Vagina (tissue), 2 donors: Measurements from ENCODE around the gene R3HDM2. TPM values are rescaled to one million over a fixed set of nuclear protein-coding genes. Genes with fewer than 3 reads are reported as not detected.

Experiments
- DNase-seq, 2 donors: peaks; one replicate each; pipeline ENCODE4 v3.0.0-alpha.2; 2017; ENCODE audit errors: extremely low spot score in 2 of 2
- H3K27ac ChIP-seq: fragments of 200-600 bp; sonication (generic); one replicate; pipeline ENCODE4 v1.5.1; 2019
- H3K27me3 ChIP-seq: fragments of 200-600 bp; sonication (generic); one replicate; pipeline ENCODE4 v1.5.1; 2019
- H3K36me3 ChIP-seq, 2 donors: fragments of 200-600 bp; sonication (generic); one replicate each; pipeline ENCODE4 v1.5.1; 2017 to 2019
- H3K4me1 ChIP-seq: fragments of 200-600 bp; sonication (generic); one replicate; pipeline ENCODE4 v1.5.1; 2019
- H3K4me3 ChIP-seq, 2 donors: fragments of 200-600 bp; sonication (generic); 1 replicate in 1 of 2; 2 replicates in 1 of 2; pipeline ENCODE4 v1.5.1; 2016 to 2019
- H3K9me3 ChIP-seq: fragments of 200-600 bp; sonication (generic); one replicate; pipeline ENCODE4 v1.5.1; 2019
- CTCF ChIP-seq, 3 experiments: fragments of 450-650 bp in 2 of 3; fragments of 200-600 bp in 1 of 3; sonication (generic) in 1 of 3; IDR thresholded peaks; one replicate each; pipeline ENCODE4 v1.5.1; 2017 to 2019; ENCODE audit warnings: antibody characterized with exemption in 3 of 3, mild to moderate bottlenecking in 2 of 3, moderate library complexity in 2 of 3
- POLR2A ChIP-seq, 2 donors: fragments of 450-650 bp; IDR thresholded peaks; one replicate each; pipeline ENCODE4 v1.6.1; 2017; ENCODE audit warnings: antibody characterized with exemption in 2 of 2, mild to moderate bottlenecking in 2 of 2, moderate library complexity in 2 of 2
- POLR2AphosphoS5 ChIP-seq, 2 donors: sonication (generic); formaldehyde crosslinking; IDR thresholded peaks; one replicate each; pipeline ENCODE4 v1.9.0; 2017; ENCODE audit warnings: antibody characterized with exemption in 2 of 2, mild to moderate bottlenecking in 2 of 2, low read depth in 1 of 2; ENCODE audit not compliant: insufficient read depth in 1 of 2
- intact Hi-C: fragments of 100-400 bp; cut with DNase I; formaldehyde crosslinking; loops from one replicate; pipeline ENCODE4 v1.15.1; 2023
- total RNA-seq: library from RNA; depleted of rRNA; stranded (reverse); fragments of >200 nt; gene quantifications from one replicate; pipeline ENCODE4 v1.2.3, GENCODE V29; 2016

R3HDM2 gene
- total RNA-seq, 1 donor from 2014 or later = 44.2 TPM

- Histone ChIP-seq H3K9me3 (no peaks in the 10 kb centered on the region), H3K36me3 (no peaks in the 10 kb centered on the region), H3K4me1 (no peaks in the 10 kb centered on the region), H3K27me3 (no peaks in the 10 kb centered on the region), H3K4me3 (no peak overlapping the region), H3K27ac (no peak overlapping the region)
- DNase-seq = no peak
- intact Hi-C loops = no loop called here
- TF ChIP-seq POLR2AphosphoS5 (IDR thresholded peaks at IDR 0.05; ENCODE audit: insufficient read depth in 1 of 2, low read depth in 1 of 2) (no peak), CTCF (IDR thresholded peaks at IDR 0.05) (no peak), POLR2A (IDR thresholded peaks at IDR 0.05) (no peak)
Observed at GRCh38 chr12:57352166-57352565, 78.7 kb downstream of the R3HDM2 start.

- TF ChIP-seq POLR2AphosphoS5 (IDR thresholded peaks at IDR 0.05; ENCODE audit: insufficient read depth in 1 of 2, low read depth in 1 of 2) (no peak), POLR2A (IDR thresholded peaks at IDR 0.05) (no peak), CTCF (IDR thresholded peaks at IDR 0.05) (no peak)
- no peaks in the 10 kb centered on the region for H3K36me3 ChIP-seq
- H3K27ac ChIP-seq = no peak overlapping the region
- no peaks in the 10 kb centered on the region for H3K4me1 ChIP-seq
- no peaks in the 10 kb centered on the region for H3K9me3 ChIP-seq
- no peak overlapping the region for H3K4me3 ChIP-seq
- intact Hi-C loops = no loop called here
- DNase-seq = no peak
- H3K27me3 ChIP-seq = no peaks in the 10 kb centered on the region
Observed at GRCh38 chr12:57347284-57347683, 83.6 kb downstream of the R3HDM2 start.

GRCh38 chr12:57343703-57344378 lies 87.0 kb downstream of the R3HDM2 start:
- Histone ChIP-seq H3K27ac (no peak overlapping the region), H3K9me3 (no peaks in the 10 kb centered on the region), H3K27me3 (no peaks in the 10 kb centered on the region), H3K36me3 (no peaks in the 10 kb centered on the region), H3K4me3 (no peak overlapping the region), H3K4me1 (no peaks in the 10 kb centered on the region)
- intact Hi-C loops = no loop called here
- no peak for DNase-seq
- TF ChIP-seq POLR2AphosphoS5 (IDR thresholded peaks at IDR 0.05; ENCODE audit: insufficient read depth in 1 of 2, low read depth in 1 of 2) = no peak
- TF ChIP-seq CTCF (IDR thresholded peaks at IDR 0.05) = no peak
- TF ChIP-seq POLR2A (IDR thresholded peaks at IDR 0.05) = no peak

GRCh38 chr12:57342207-57342691 lies 88.6 kb downstream of the R3HDM2 start:
- H3K4me3 ChIP-seq = no peak overlapping the region
- H3K36me3 ChIP-seq = no peaks in the 10 kb centered on the region
- TF ChIP-seq POLR2AphosphoS5 (IDR thresholded peaks at IDR 0.05; ENCODE audit: insufficient read depth in 1 of 2, low read depth in 1 of 2) (no peak), CTCF (IDR thresholded peaks at IDR 0.05) (no peak), POLR2A (IDR thresholded peaks at IDR 0.05) (no peak)
- no peaks in the 10 kb centered on the region for H3K4me1 ChIP-seq
- H3K9me3 ChIP-seq = no peaks in the 10 kb centered on the region
- DNase-seq = no peak
- intact Hi-C loops = no loop called here
- no peak overlapping the region for H3K27ac ChIP-seq
- H3K27me3 ChIP-seq = no peaks in the 10 kb centered on the region

- intact Hi-C loops = no loop called here
- no peak for DNase-seq
- Histone ChIP-seq H3K27ac (no peak overlapping the region), H3K36me3 (no peaks in the 10 kb centered on the region), H3K27me3 (no peaks in the 10 kb centered on the region), H3K4me1 (no peaks in the 10 kb centered on the region), H3K9me3 (no peaks in the 10 kb centered on the region), H3K4me3 (no peak overlapping the region)
- TF ChIP-seq CTCF (IDR thresholded peaks at IDR 0.05) (no peak), POLR2A (IDR thresholded peaks at IDR 0.05) (no peak), POLR2AphosphoS5 (IDR thresholded peaks at IDR 0.05; ENCODE audit: insufficient read depth in 1 of 2, low read depth in 1 of 2) (no peak)
Observed at GRCh38 chr12:57341275-57341990, 89.4 kb downstream of the R3HDM2 start.
